ENCODE data around the gene ANKS1B.

The ANKS1B gene

GRCh38 chr12:98733667-98734350 is 1250.9 kb downstream of the ANKS1B start:
- TF ChIP-seq TEAD4 (IDR thresholded peaks at IDR 0.05): no peak
- TF ChIP-seq CREB1 (IDR thresholded peaks at IDR 0.05; ENCODE audit: low read depth): no peak
- TF ChIP-seq YY1 (IDR thresholded peaks at IDR 0.05; ENCODE audit: low read depth): no peak
- TF ChIP-seq TAF1 (IDR thresholded peaks at IDR 0.05; ENCODE audit: low read depth): no peak
- TF ChIP-seq REST (IDR thresholded peaks at IDR 0.05; ENCODE audit: low read depth): no peak
- no peak for TF ChIP-seq EP300 (IDR thresholded peaks at IDR 0.05; ENCODE audit: borderline replicate concordance)
- no peak for TF ChIP-seq EGR1 (IDR thresholded peaks at IDR 0.05)
- TF ChIP-seq NFIC (IDR thresholded peaks at IDR 0.05): no peak
- no peak for TF ChIP-seq RAD21 (IDR thresholded peaks at IDR 0.05; ENCODE audit: low read depth)
- no peak for TF ChIP-seq USF1 (IDR thresholded peaks at IDR 0.05)
- TF ChIP-seq MAX (IDR thresholded peaks at IDR 0.05): no peak
- TF ChIP-seq FOXM1 (IDR thresholded peaks at IDR 0.05; ENCODE audit: borderline replicate concordance, low read depth): no peak
- no peak for TF ChIP-seq ZBTB7A (IDR thresholded peaks at IDR 0.05; ENCODE audit: low read depth)
- TF ChIP-seq TCF12 (IDR thresholded peaks at IDR 0.05; ENCODE audit: low read depth): no peak
- TF ChIP-seq CEBPB (IDR thresholded peaks at IDR 0.05): no peak

- TF ChIP-seq CREB1 (IDR thresholded peaks at IDR 0.05; ENCODE audit: low read depth): no peak
- no peak for TF ChIP-seq YY1 (IDR thresholded peaks at IDR 0.05; ENCODE audit: low read depth)
- TF ChIP-seq MAX (IDR thresholded peaks at IDR 0.05): no peak
- TF ChIP-seq RAD21 (IDR thresholded peaks at IDR 0.05; ENCODE audit: low read depth): no peak
- no peak for TF ChIP-seq EP300 (IDR thresholded peaks at IDR 0.05; ENCODE audit: borderline replicate concordance)
- no peak for TF ChIP-seq TCF12 (IDR thresholded peaks at IDR 0.05; ENCODE audit: low read depth)
- no peak for TF ChIP-seq CEBPB (IDR thresholded peaks at IDR 0.05)
- no peak for TF ChIP-seq TEAD4 (IDR thresholded peaks at IDR 0.05)
- no peak for TF ChIP-seq FOXM1 (IDR thresholded peaks at IDR 0.05; ENCODE audit: borderline replicate concordance, low read depth)
- no peak for TF ChIP-seq EGR1 (IDR thresholded peaks at IDR 0.05)
- no peak for TF ChIP-seq REST (IDR thresholded peaks at IDR 0.05; ENCODE audit: low read depth)
- no peak for TF ChIP-seq NFIC (IDR thresholded peaks at IDR 0.05)
- TF ChIP-seq TAF1 (IDR thresholded peaks at IDR 0.05; ENCODE audit: low read depth): no peak
- TF ChIP-seq ZBTB7A (IDR thresholded peaks at IDR 0.05; ENCODE audit: low read depth): no peak
- no peak for TF ChIP-seq USF1 (IDR thresholded peaks at IDR 0.05)
Observed at GRCh38 chr12:98730412-98730811, 1254.3 kb downstream of the ANKS1B start.

- TF ChIP-seq EGR1 (IDR thresholded peaks at IDR 0.05) (no peak), REST (IDR thresholded peaks at IDR 0.05; ENCODE audit: low read depth) (no peak), CREB1 (IDR thresholded peaks at IDR 0.05; ENCODE audit: low read depth) (no peak), TEAD4 (IDR thresholded peaks at IDR 0.05) (no peak), TCF12 (IDR thresholded peaks at IDR 0.05; ENCODE audit: low read depth) (no peak), CEBPB (IDR thresholded peaks at IDR 0.05) (no peak)
Observed at GRCh38 chr12:98727196-98727595, 1257.5 kb downstream of the ANKS1B start.

- no peak for TF ChIP-seq MAX (IDR thresholded peaks at IDR 0.05)
- TF ChIP-seq RAD21 (IDR thresholded peaks at IDR 0.05; ENCODE audit: low read depth): peak; percentile 81
- 0 out of 2 replicates have a peak, but pooled peaks have one; percentile 21 for TF ChIP-seq TEAD4 (IDR thresholded peaks at IDR 0.05)
Observed at GRCh38 chr12:98725476-98726247, 1259.1 kb downstream of the ANKS1B start.
